Neural cell (in vitro differentiated cells): ENCODE results near the gene NDUFS7. TPM values are rescaled to one million over a fixed set of nuclear protein-coding genes. Genes with fewer than 3 reads are reported as not detected.

Experiments
- H2AFZ ChIP-seq: fragments of 200-600, 300-800 bp; sonication (generic), shearing (Covaris generic); 2 replicates; pipeline ENCODE4 v1.6.0; 2014; ENCODE audit warnings: low read depth, mild to moderate bottlenecking, antibody characterized with exemption, low read length, moderate library complexity
- H3F3A ChIP-seq: fragments of 200-600 bp; shearing (Covaris generic); 2 replicates; pipeline ENCODE4 v1.6.1; 2016; ENCODE audit warnings: mild to moderate bottlenecking, moderate library complexity, mixed read lengths, antibody characterized with exemption, low read length; ENCODE audit not compliant: insufficient read depth, poor library complexity, severe bottlenecking
- H3K27ac ChIP-seq: fragments of 200-600, 300-800 bp; sonication (generic), shearing (Covaris generic); 2 replicates; pipeline ENCODE4 v1.5.1; 2014; ENCODE audit warnings: mild to moderate bottlenecking, low read length, moderate library complexity
- H3K27me3 ChIP-seq: fragments of 300-800, 200-600 bp; sonication (generic), shearing (Covaris generic); 2 replicates; pipeline ENCODE4 v1.6.0; 2014; ENCODE audit warnings: mild to moderate bottlenecking, low read depth, low read length, moderate library complexity; ENCODE audit not compliant: insufficient read depth
- H3K36me3 ChIP-seq: fragments of 300-800, 200-600 bp; sonication (generic), shearing (Covaris generic); 2 replicates; pipeline ENCODE4 v1.5.1; 2014; ENCODE audit warnings: mild to moderate bottlenecking, antibody characterized with exemption, low read length, moderate library complexity; ENCODE audit not compliant: insufficient read depth
- H3K4me2 ChIP-seq: fragments of 300-800, 200-600 bp; sonication (generic), shearing (Covaris generic); 2 replicates; pipeline ENCODE4 v1.6.0; 2014; ENCODE audit warnings: mild to moderate bottlenecking, low read length
- H3K4me3 ChIP-seq: fragments of 300-800, 200-600 bp; sonication (generic), shearing (Covaris generic); 2 replicates; pipeline ENCODE4 v1.5.1; 2014; ENCODE audit warnings: mild to moderate bottlenecking, low read length, moderate library complexity
- H3K79me2 ChIP-seq: fragments of 200-600 bp; shearing (Covaris generic); replicated peaks from 2 replicates; pipeline ENCODE4 v1.6.0; 2014; ENCODE audit warnings: mild to moderate bottlenecking, low read length, moderate library complexity; ENCODE audit not compliant: insufficient read depth
- H3K9ac ChIP-seq: fragments of 300-800, 200-600 bp; sonication (generic), shearing (Covaris generic); 2 replicates; pipeline ENCODE4 v1.6.1; 2016; ENCODE audit warnings: mild to moderate bottlenecking, low read length, mixed read lengths
- H3K9me2 ChIP-seq: fragments of 200-600 bp; shearing (Covaris generic); 2 replicates; pipeline ENCODE4 v1.6.1; 2016; ENCODE audit warnings: mild to moderate bottlenecking, low read length, mixed read lengths; ENCODE audit not compliant: insufficient read depth
- H3K9me3 ChIP-seq: fragments of 200-600, 300-800 bp; sonication (generic), shearing (Covaris generic); 2 replicates; pipeline ENCODE4 v1.6.1; 2016; ENCODE audit warnings: mild to moderate bottlenecking, mixed run types, low read length, moderate library complexity, mixed read lengths
- H4K20me1 ChIP-seq: fragments of 200-600 bp; shearing (Covaris generic); 2 replicates; pipeline ENCODE4 v1.6.1; 2016; ENCODE audit warnings: mild to moderate bottlenecking, mixed run types; ENCODE audit not compliant: insufficient read depth
- EP300 ChIP-seq: fragments of 450-650 bp; conservative IDR thresholded peaks from 2 replicates; pipeline ENCODE4 v1.6.1; 2014; ENCODE audit warnings: antibody characterized with exemption, mild to moderate bottlenecking, moderate library complexity; ENCODE audit not compliant: poor library complexity, severe bottlenecking
- EZH2 ChIP-seq: fragments of 200-600, 300-800 bp; shearing (Covaris generic), sonication (generic); IDR thresholded peaks from 2 replicates; pipeline ENCODE4 v1.6.1; 2014; ENCODE audit warnings: antibody characterized with exemption, low read length, borderline replicate concordance, mild to moderate bottlenecking; ENCODE audit not compliant: insufficient read depth, poor library complexity, severe bottlenecking
- MXI1 ChIP-seq: fragments of 450-650 bp; conservative IDR thresholded peaks from 2 replicates; pipeline ENCODE4 v1.6.1; 2014; ENCODE audit warnings: antibody characterized with exemption, mild to moderate bottlenecking; ENCODE audit not compliant: poor library complexity, severe bottlenecking
- POLR2AphosphoS5 ChIP-seq: IDR thresholded peaks from 2 replicates; pipeline ENCODE4 v1.6.1; 2012
- RAD21 ChIP-seq: fragments of 450-650 bp; conservative IDR thresholded peaks from 2 replicates; pipeline ENCODE4 v1.6.1; 2014; ENCODE audit warnings: antibody characterized with exemption, mild to moderate bottlenecking, moderate library complexity
- REST ChIP-seq: IDR thresholded peaks from 2 replicates; pipeline ENCODE4 v1.6.1; 2012; ENCODE audit warnings: borderline replicate concordance
- SMC3 ChIP-seq: fragments of 450-650 bp; conservative IDR thresholded peaks from 2 replicates; pipeline ENCODE4 v1.6.1; 2014; ENCODE audit warnings: antibody characterized with exemption, mild to moderate bottlenecking, moderate library complexity; ENCODE audit not compliant: poor library complexity
- TAF1 ChIP-seq: IDR thresholded peaks from 2 replicates; pipeline ENCODE4 v1.6.1; 2012; ENCODE audit warnings: low read depth
- polyA plus RNA-seq: library from polyadenylated mRNA; depleted of rRNA; stranded (reverse); fragments of >200 nt; gene quantifications from 2 replicates; pipeline ENCODE4 v1.2.3, GENCODE V29; 2014
- TF ChIP-seq, protein P1 (sequence below): fragments of 450-650 bp; IDR thresholded peaks from 2 replicates; pipeline ENCODE4 v1.5.1; 2014; ENCODE audit warnings: antibody characterized with exemption, mild to moderate bottlenecking, moderate library complexity; ENCODE audit not compliant: poor library complexity, severe bottlenecking

Gene NDUFS7
- polyA plus RNA-seq, 1 donor from 2014 or later, result 196 TPM

DNA sequence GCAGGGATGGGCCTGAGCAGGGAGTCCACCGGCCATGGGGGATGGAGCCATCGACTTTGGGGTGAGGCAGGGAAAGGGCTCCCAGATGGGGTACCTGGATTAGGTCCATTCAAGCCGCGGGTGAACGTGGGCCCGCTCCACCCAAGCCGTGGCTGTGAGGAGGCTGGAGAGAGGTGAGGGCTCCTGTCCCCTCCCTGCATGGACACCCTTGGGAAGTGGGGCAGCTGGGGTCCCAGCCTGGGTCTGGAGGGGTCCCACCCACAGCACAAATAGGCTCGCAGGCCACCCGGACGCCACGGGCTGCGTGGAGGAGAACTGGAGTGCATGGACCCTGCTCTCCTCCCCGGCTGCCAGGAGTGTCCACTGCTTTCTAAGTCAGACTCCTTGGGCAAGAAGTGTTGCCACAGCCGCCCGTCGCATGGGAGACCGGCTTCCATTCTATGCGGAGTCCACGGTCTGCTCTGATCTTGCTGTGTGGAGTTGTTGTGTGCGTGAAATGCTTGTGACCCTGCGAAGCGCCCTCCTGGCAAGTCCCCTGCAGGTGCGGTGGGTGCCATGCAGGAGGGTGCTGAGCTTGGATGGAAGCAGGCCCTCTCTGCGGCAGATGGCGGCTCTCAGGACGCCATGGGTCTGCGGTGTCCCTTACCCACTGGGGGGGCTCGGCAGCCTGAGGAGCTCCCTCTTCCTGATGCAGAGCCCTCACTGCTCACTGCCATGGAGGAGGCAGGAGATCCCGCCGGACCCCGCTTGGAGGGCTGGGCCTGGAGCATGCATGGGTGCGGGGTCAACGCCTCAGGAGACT is 25.7 kb downstream of the NDUFS7 start:
- no peaks in the 10 kb centered on the region for H3F3A ChIP-seq
- H2AFZ ChIP-seq, result no peak overlapping the region
- H3K36me3 ChIP-seq, result no peaks in the 10 kb centered on the region
- TF ChIP-seq RAD21 (no peak), SMC3 (no peak), MXI1 (no peak), REST (no peak), EZH2 (no peak), POLR2AphosphoS5 (no peak), TAF1 (no peak), EP300 (no peak)
- TF ChIP-seq, protein P1, sequence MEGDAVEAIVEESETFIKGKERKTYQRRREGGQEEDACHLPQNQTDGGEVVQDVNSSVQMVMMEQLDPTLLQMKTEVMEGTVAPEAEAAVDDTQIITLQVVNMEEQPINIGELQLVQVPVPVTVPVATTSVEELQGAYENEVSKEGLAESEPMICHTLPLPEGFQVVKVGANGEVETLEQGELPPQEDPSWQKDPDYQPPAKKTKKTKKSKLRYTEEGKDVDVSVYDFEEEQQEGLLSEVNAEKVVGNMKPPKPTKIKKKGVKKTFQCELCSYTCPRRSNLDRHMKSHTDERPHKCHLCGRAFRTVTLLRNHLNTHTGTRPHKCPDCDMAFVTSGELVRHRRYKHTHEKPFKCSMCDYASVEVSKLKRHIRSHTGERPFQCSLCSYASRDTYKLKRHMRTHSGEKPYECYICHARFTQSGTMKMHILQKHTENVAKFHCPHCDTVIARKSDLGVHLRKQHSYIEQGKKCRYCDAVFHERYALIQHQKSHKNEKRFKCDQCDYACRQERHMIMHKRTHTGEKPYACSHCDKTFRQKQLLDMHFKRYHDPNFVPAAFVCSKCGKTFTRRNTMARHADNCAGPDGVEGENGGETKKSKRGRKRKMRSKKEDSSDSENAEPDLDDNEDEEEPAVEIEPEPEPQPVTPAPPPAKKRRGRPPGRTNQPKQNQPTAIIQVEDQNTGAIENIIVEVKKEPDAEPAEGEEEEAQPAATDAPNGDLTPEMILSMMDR, result no peak
- no peaks in the 10 kb centered on the region for H3K27me3 ChIP-seq
- no peaks in the 10 kb centered on the region for H3K9me2 ChIP-seq
- H4K20me1 ChIP-seq, result peaks cover 31% of the 10 kb centered on the region
- H3K4me3 ChIP-seq, result peak overlapping the region; percentile 95
- peak overlapping the region; percentile 44 for H3K27ac ChIP-seq
- H3K79me2 ChIP-seq, result peaks cover 61% of the 10 kb centered on the region
- H3K9me3 ChIP-seq, result no peaks in the 10 kb centered on the region
- H3K9ac ChIP-seq, result peak overlapping the region; percentile 81
- H3K4me2 ChIP-seq, result peak overlapping the region; percentile 89

- Histone ChIP-seq H3K27ac (no peak overlapping the region), H3K4me2 (no peak overlapping the region), H3K4me3 (peak overlapping the region; percentile 95), H3K36me3 (no peaks in the 10 kb centered on the region), H4K20me1 (peaks cover 31% of the 10 kb centered on the region), H3K79me2 (peaks cover 67% of the 10 kb centered on the region), H3F3A (no peaks in the 10 kb centered on the region), H3K9ac (no peak overlapping the region), H3K27me3 (no peaks in the 10 kb centered on the region), H3K9me2 (no peaks in the 10 kb centered on the region), H3K9me3 (no peaks in the 10 kb centered on the region), H2AFZ (no peak overlapping the region)
- TF ChIP-seq POLR2AphosphoS5 (no peak), EZH2 (no peak), MXI1 (no peak), TAF1 (no peak), EP300 (no peak), SMC3 (no peak), RAD21 (no peak), REST (no peak)
- TF ChIP-seq, protein P1, result no peak
Observed at GRCh38 chr19:1410136-1410786, 26.6 kb downstream of the NDUFS7 start.
